SHP77 (cell line): ENCODE results near the gene EI24.

ENCODE experiments used
- DNase-seq, 2 experiments: peaks; one replicate each; lab custom pipeline; 2025; lab: John Stamatoyannopoulos, UW

EI24 gene

GRCh38 chr11:125627236-125627910, 58.1 kb downstream of the EI24 start:
- no peak for DNase-seq
